HG03558 (cell line): Measurements from ENCODE around the gene RNGTT.

Experiments used
- ATAC-seq: cut with Tn5 transposase; IDR thresholded peaks from one replicate; pipeline ENCODE4 v1.9.1; 2021; ENCODE audit warnings: moderate number of reproducible peaks; ENCODE audit not compliant: unreplicated experiment; ENCODE audit errors: extremely low read depth

RNGTT gene

DNA sequence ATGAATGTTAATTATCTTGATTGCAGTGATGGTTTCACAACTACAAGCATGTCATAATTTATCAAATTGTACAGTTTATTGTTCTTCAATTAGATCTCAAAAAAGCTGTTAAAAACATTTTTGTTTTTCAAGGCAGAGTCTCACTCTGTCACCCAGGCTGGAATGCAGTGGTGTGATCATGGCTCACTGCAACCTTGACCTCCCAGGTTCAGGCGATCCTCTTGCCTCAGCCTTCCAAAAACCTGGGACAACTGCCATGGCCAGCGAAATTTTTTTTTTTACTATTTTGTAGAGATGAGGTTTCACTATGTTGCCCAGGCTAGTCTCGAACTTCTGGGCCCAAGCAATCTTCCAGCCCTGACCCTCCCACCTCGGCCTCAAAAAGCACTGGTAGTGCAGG, 286.1 kb downstream of the RNGTT start:
- ATAC-seq: no peak

- ATAC-seq: no peak
Measured at GRCh38 chr6:88671624-88672023, 291.8 kb downstream of the RNGTT start.

GRCh38 chr6:88670369-88670768, 293.0 kb downstream of the RNGTT start:
- no peak for ATAC-seq

- no peak for ATAC-seq
Measured at GRCh38 chr6:88669475-88669874, 293.9 kb downstream of the RNGTT start.

GRCh38 chr6:88666901-88667300, 296.5 kb downstream of the RNGTT start:
- ATAC-seq: no peak

DNA sequence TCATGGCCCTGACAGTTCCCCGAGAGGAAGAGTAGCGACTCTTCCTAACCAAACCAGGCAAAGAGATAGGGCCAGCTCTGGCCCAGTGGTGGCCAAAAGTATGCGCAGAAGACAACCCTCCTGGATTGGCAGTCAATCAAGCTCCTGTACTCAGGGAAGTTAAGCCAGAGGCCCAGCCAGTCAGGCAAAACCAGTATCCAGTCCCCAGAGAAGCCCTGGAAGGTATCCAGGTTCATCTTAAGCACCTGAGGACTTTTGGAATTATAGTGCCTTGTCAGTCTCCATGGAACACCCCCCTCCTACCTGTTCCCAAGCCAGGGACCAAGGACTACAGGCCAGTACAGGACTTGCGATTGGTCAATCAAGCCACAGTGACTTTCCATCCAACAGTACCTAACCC, 298.3 kb downstream of the RNGTT start:
- ATAC-seq: no peak

DNA sequence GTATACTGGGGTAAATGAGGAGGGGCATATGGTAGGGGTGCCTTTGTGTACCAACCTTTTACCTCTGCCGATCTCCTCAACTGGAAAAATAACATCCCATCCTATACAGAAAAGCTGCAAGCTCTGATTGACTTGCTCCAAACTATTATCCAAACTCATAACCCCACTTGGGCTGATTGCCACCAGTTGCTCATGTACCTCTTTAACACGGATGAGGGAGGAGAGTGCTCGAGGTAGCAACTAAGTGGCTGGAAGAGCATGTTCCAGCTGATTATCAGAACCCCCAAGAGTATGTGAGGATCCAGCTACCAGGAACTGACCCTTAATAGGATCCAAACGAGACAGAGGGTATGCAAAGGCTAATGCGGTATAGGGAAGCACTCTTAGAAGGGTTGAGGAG, 299.6 kb downstream of the RNGTT start:
- no peak for ATAC-seq

DNA sequence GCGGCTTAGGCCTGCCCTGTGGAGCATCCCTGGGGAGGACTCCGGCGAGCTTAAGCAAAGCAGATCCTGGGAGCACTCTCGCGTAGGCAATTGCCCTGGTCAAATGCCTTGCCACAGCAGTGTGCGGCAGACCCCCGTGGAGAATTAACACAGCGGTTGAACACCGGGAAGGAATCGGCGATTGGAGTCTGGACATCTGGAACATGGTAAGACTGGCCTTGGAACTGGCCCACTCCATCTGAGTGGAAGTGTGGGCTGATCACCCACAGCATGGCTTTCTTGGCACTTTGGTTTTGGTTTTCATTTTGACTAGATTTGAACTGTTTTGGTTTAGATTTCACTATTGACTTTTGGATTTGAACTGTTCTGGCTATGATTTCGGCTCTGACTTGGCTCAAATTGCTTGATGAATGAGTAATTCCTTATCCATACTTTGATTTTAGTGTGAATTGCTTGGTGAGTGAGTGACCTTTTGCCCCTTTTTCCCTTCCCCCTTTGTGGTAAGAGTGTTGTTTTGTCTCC, 300.7 kb downstream of the RNGTT start:
- ATAC-seq: no peak

DNA sequence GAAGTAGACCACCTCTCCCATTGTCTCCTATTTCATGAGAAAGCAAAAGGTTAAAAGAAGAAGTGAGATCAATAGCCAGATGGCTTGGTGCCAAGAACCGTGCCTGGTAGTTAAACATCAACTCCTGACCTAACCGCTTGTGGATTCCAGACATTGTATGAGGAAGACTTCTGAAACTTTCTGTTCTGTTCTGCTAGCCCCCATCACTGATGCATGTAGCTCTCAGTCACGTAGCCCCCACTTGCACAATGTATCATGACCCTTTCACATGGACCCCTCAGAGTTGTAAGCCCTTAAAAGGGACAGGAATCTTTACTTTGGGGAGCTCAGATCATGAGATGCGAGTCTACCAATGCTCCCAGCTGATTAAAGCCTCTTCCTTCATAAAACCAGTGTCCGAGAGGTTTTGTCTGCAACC, 301.2 kb downstream of the RNGTT start:
- ATAC-seq: no peak

DNA sequence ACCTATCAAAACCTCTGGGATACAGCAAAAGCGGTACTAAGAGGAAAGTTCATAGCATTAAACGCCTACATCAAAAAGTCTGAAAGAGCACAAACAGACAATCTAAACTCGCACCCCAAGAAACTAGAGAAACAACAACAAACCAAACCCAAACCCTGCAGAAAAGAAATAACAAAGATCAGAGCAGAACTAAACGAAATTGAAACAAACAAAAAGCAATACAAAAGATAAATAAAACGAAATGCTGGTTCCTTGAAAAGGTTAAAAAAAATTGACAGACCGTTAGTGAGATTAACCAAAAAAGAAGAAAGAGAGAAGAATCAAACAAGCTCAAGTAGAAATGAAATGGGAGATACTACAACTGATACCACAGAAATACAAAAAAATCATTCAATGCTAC, 302.3 kb downstream of the RNGTT start:
- no peak for ATAC-seq

- no peak for ATAC-seq
Measured at GRCh38 chr6:88655586-88655985, 307.8 kb downstream of the RNGTT start.

DNA sequence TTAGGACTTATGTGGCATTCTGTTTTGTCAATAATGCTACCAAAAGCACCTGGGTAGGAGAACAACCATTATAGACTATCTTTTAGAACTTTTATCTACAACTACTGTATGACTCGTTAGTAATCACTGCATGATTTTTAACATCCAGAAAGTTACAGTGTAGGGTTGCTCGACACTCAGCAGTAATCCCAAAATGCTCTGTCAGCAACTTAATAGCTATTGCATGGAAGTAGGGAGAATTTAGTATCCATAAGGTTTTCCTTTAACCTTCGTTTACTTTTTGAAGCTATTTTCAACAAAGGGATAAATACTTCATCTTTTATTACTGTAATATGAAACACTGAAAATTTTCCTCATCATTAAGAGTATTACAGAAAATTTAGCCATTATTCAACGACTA, 309.5 kb downstream of the RNGTT start:
- no peak for ATAC-seq

DNA sequence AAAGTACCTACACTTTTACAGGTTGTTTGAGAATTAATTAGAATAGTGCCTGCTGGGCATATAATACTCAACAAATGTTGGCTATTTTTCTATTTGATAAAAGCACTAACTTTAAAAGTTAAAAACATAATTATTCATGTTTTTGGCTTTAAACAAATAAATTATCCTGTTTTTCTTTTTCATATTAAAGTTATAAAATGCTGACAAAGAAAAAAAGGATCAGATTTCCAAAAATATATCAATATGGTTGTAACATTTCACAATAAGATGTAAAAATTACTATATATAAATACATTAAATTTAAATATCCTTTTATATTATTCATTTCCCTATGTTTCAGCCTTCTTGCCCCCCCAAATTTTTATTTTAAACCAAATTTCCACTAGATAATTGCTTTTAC, 312.0 kb downstream of the RNGTT start:
- ATAC-seq: no peak

GRCh38 chr6:88650979-88651378, 312.4 kb downstream of the RNGTT start:
- ATAC-seq: no peak

DNA sequence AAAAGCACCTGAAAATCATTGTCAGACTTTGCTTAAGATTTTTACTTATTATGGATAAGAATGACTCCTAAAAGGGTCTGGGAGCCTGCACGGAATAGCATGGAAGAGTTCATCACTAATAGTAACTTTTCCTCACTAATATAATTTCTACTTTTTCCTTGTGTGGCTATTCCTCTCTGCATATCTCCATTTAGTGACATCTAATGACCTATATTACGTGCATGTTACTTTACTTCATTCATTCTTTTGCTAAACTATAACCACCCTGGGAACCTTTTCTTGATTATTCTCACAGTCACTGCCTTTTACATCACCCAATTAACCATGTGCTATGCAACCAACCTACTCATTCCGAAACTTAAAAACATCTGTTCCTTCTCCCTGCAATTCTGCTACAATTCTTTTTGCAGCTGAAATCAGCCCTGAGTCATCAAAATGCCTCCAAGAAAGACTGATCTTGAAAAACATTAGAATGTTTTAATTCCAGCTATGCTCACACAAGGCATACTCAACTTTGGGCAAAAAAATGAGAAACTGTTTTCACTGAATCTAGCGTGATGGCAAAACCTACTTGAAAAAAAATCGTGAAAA, 313.3 kb downstream of the RNGTT start:
- peak; percentile 98 for ATAC-seq

GRCh38 chr6:88641178-88641903, 322.1 kb downstream of the RNGTT start:
- ATAC-seq: peak; percentile 94

- no peak for ATAC-seq
Measured at GRCh38 chr6:88637761-88638545, 325.5 kb downstream of the RNGTT start.

GRCh38 chr6:88636871-88637270, 326.5 kb downstream of the RNGTT start:
- no peak for ATAC-seq

DNA sequence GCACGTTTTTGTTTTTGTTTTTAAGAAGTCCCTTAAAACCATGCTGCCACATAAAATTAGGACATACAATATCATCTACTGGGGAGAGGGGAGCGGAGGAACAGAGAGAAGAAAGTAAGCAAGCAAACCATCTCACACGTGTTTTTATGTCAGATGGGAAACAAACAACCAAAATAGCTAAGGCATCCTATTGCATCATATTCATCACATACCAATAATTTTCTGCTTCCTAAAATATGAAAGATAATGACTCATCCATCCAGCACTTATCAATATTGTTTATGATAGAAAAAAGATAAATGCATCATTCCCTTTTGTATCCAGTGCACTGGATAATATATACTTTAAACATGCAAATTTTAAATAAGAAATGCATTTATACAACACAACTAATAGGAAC, 329.6 kb downstream of the RNGTT start:
- ATAC-seq: no peak

- no peak for ATAC-seq
Measured at GRCh38 chr6:88631830-88632229, 331.6 kb downstream of the RNGTT start.

DNA sequence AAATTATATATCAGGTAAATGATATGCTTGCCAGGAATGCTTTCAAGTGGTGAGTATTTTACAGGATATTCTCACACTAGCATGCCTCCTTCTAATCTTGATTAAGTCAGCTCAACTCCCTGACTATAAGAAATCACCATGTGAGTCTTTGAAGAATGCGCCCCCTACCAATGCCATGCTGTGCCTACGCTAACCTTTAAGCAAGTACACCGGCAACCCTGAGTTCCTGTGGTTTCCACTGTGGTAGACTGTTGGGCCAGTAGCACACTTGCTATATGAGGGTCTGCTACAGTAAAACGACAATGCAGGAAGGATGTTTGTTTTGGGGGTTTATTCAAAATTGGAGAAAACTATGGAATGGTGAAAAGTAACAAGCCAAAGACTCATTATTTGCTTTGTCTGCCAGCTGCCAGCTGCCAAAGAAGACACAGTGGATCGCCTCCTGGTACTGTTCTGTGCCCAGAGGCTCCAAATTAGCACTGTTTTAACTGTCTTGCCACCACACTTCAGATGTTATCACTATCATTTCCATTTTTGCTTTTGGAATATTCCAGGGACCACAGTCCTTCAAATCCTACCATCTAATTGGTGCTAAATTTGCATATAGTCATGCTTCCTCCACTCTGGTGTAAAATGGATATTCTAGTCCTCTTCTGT, 333.5 kb downstream of the RNGTT start:
- ATAC-seq: no peak
